ENCODE measurements around the gene HK3. TPM values are rescaled to one million over a fixed set of nuclear protein-coding genes. Genes with fewer than 3 reads are reported as not detected.

HK3 gene
- total and polyA plus RNA-seq, 9 of the 15 experiments (the other 6 are each of a cell fraction or from before 2014, with no cell fraction given), result 0.16 TPM; not detected in 8

- no peaks in the 10 kb centered on the region; the same call in 1 of the 2 replicates for H4K20me1 ChIP-seq (replicated peaks; ENCODE audit: control insufficient read depth, insufficient read depth, low read length)
- intact Hi-C loops (cut with micrococcal nuclease), result no loop called here
- no peak overlapping the region for H3K4me3 ChIP-seq
- ChIA-PET POLR2A (interaction anchor here (0.8 kb wide), 1 partner anchor 9 kb away, joined by 3 read pairs; no protein-coding TSS in a partner anchor), CTCF (ENCODE audit: low intra/inter-chr PET ratio) (no interaction called here)
- no peaks in the 10 kb centered on the region for H3K9me3 ChIP-seq (replicated peaks; ENCODE audit: control insufficient read depth, insufficient read depth, low read depth, low read length)
- FAIRE-seq (no peak), ATAC-seq (no peak), DNase-seq (ENCODE audit: extremely low read depth in 1 of 4, low spot score in 3 of 4) (no peak)
- no TSS peak for BruUV-seq (replicated peaks)
- no peaks in the 10 kb centered on the region for H3K27me3 ChIP-seq (ENCODE audit: control insufficient read depth in 2 of 2, insufficient read depth in 2 of 2, low read length in 2 of 2)
- H3K4me2 ChIP-seq (ENCODE audit: insufficient read depth, low read length), result no peak overlapping the region
- H3K4me1 ChIP-seq (replicated peaks in 1 of 2; ENCODE audit: control insufficient read depth in 2 of 2, insufficient read depth in 2 of 2, low read length in 2 of 2), result no peaks in the 10 kb centered on the region; a peak in 1 of 5 replicates
- no peak overlapping the region for H3K27ac ChIP-seq (ENCODE audit: extremely low read depth, low read depth, low read length)
- WGBS (ENCODE audit: insufficient coverage, low coverage, missing lambda C conversion rate), result 78% methylated on average over 3 of the region's 3 CpGs
- peaks cover 23% of the 10 kb centered on the region for H3K36me3 ChIP-seq (ENCODE audit: control insufficient read depth, insufficient read depth, low read length)
- H3K9ac ChIP-seq (ENCODE audit: insufficient read depth in 1 of 2, low read depth in 2 of 2, low read length in 2 of 2), result no peak overlapping the region
- H3K79me2 ChIP-seq (ENCODE audit: control insufficient read depth, insufficient read depth, low read length), result peaks cover 2% of the 10 kb centered on the region; the same call in 1 of the 3 replicates
- H3K9me1 ChIP-seq (ENCODE audit: control insufficient read depth, insufficient read depth, low read length), result no peaks in the 10 kb centered on the region
- TF ChIP-seq ZNF24 (IDR thresholded peaks at IDR 0.05) (no peak), IRF2 (CRISPR knock-in tag; IDR thresholded peaks at IDR 0.05) (no peak), POLR2B (IDR thresholded peaks at IDR 0.05; ENCODE audit: low read depth, partially characterized antibody) (no peak), PRMT5 (CRISPR knock-in tag; IDR thresholded peaks at IDR 0.05) (no peak), ZNF707 (CRISPR knock-in tag; conservative IDR thresholded peaks at IDR 0.05) (no peak), CREB1 (IDR thresholded peaks at IDR 0.05) (no peak), CREB1 (CRISPR knock-in tag; IDR thresholded peaks at IDR 0.05) (no peak), ZFX (CRISPR knock-in tag; IDR thresholded peaks at IDR 0.05) (no peak), ZBTB2 (IDR thresholded peaks at IDR 0.05) (no peak), ZNF184 (CRISPR knock-in tag; IDR thresholded peaks at IDR 0.05) (no peak)
- in situ Hi-C loops (cut with MboI), result no loop called here
- H2AFZ ChIP-seq (ENCODE audit: low read depth, low read length), result no peak overlapping the region
These were observed 22.6 kb upstream of the HK3 start for GRCh38 chr5:176921714-176922113.

Measured in K562 (cell line).